Hematopoietic multipotent progenitor cell (in vitro differentiated cells): ENCODE data around the gene WSCD2. TPM values are rescaled to one million over a fixed set of nuclear protein-coding genes. Genes with fewer than 3 reads are reported as not detected.

Source experiments
- DNase-seq, 3 donors: peaks; one replicate each; pipeline ENCODE4 v3.0.0-alpha.2; 2011 to 2015; ENCODE audit warnings: low read depth in 2 of 3, low spot score in 2 of 3
- total RNA-seq: library from RNA; depleted of rRNA; stranded (reverse); fragments of >200 nt; gene quantifications from one replicate; pipeline ENCODE4 v1.2.3, GENCODE V29; 2012

WSCD2 gene
- total RNA-seq, 1 donor, result 0.27 TPM

DNA sequence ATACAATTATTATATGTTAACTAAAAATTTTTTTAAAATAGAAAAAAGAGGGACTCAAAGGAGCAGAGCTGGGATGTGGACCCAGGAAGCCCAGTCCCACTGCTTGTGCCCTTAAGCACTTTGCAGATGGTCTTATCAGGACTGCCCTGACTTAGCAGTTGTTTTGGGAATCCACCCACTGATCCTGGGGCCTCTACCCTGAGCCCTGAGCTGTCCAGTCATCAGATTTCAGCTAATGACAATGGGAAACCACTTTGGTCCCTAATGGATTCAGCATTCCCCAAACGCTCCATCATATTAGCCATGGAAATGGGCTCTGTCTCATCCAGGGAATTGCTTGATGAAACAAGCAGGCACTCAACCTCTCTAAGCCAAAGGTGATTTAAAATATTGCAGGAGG, 22.5 kb upstream of the WSCD2 start:
- DNase-seq, result no peak

GRCh38 chr12:108107293-108107692, 21.8 kb upstream of the WSCD2 start:
- no peak for DNase-seq

GRCh38 chr12:108109504-108109903, 19.6 kb upstream of the WSCD2 start:
- no peak for DNase-seq

- no peak for DNase-seq
Measured at GRCh38 chr12:108109954-108110353, 19.1 kb upstream of the WSCD2 start.

GRCh38 chr12:108110844-108111243, 18.2 kb upstream of the WSCD2 start:
- no peak for DNase-seq

- DNase-seq, result no peak
Measured at GRCh38 chr12:108112832-108113556, 16.1 kb upstream of the WSCD2 start.

- DNase-seq, result no peak
Measured at GRCh38 chr12:108115123-108116121, 13.7 kb upstream of the WSCD2 start.

DNA sequence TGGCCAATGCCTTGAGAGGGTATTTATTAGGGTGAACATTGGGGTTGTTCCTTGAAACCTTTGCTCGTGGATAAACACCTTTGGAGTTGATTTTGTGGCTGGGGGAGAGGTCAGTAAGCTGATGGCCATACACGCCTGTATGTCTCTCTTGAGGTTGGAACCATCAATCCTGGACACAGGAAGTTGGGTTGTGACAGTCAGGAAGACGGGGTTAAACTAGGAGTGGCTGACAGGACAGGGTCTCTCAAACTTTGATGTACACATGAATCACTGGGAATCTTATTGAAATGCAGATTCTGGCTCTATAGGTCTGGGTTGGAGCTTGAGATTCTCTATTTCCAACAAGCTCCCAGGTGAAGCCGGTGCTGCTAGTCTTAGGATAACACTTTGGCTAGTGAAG, 12.8 kb upstream of the WSCD2 start:
- no peak for DNase-seq

GRCh38 chr12:108116699-108117098, 12.4 kb upstream of the WSCD2 start:
- DNase-seq, result no peak

DNA sequence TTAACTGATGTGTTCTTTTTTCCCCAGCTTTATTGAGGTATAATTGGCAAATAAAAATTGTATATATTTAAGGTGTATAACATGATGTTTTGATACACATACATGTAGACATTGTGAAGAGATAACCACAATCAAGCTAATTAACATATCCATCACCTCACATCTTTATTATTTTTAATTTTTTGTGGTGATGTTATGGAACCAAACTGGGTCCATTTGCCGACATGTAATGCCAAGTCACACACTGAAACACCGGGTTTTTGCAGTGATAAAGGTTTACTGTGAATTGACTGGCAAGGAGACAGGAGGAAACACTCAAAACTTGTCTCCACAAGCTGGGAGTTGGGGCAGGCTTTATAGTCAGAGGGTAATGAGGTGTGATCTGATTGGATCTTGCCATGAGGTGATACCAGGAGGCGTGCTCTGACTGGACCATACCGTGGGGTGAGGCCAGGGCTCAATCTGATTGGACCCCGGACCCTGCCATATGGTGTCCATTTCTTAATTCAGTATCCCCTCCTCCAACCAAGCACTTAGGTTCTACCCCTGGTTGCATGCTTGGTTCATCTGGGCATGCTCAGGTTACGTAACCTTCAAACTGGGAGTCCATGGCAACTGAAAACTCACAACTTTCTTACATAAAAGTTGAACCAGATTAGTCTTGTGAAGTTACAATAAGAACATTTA, 11.8 kb upstream of the WSCD2 start:
- DNase-seq, result no peak

- no peak for DNase-seq
Measured at GRCh38 chr12:108117902-108118301, 11.2 kb upstream of the WSCD2 start.

GRCh38 chr12:108119126-108119973, 9.7 kb upstream of the WSCD2 start:
- DNase-seq, result peak in 2 of 3 donors; percentile 69 to 83

GRCh38 chr12:108119974-108120862, 8.9 kb upstream of the WSCD2 start:
- DNase-seq, result no peak

DNA sequence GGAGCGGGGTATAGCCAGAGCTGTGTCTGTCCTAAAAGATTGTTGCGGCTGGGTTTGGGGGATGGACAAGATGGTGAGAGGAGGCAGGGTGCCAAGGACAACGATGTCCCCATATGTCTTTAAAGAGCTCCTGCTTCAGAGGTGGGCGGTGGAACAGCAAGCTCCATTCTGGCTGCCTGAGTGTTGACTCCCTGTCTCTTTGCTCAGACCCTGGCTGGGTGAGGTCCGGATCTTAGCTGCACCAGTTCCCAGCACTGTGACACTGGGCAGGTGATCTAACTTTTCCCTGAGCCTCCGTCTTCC, 8.3 kb upstream of the WSCD2 start:
- no peak for DNase-seq

- DNase-seq, result no peak
Measured at GRCh38 chr12:108121320-108121719, 7.8 kb upstream of the WSCD2 start.

GRCh38 chr12:108121728-108122471, 7.2 kb upstream of the WSCD2 start:
- DNase-seq, result no peak

- no peak for DNase-seq
Measured at GRCh38 chr12:108122644-108123043, 6.4 kb upstream of the WSCD2 start.

- DNase-seq, result no peak
Measured at GRCh38 chr12:108123402-108123801, 5.7 kb upstream of the WSCD2 start.

GRCh38 chr12:108125073-108125472, 4.0 kb upstream of the WSCD2 start:
- DNase-seq, result no peak
